ENCODE data around the gene GTF2A1.

Gene GTF2A1

DNA sequence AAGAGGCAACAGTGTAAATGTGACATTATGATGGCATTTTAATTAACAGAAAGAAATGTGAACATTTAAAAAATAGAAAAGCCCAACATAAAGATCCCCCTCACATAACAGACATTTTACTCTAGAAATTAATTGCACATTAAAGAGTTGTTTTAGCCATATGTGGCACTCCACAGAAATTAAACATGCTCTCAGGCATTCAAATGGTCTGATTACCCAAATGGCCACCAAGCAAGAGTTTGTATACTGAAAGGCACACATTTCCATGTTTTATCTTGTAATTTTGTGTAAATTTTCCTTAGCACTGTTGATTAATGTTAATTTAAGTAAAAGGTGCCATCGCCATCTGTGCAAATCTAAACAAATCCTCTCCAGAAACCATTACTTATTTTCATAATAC, 43.5 kb downstream of the GTF2A1 start:
- no peak for DNase-seq (ENCODE audit: low read depth)

DNA sequence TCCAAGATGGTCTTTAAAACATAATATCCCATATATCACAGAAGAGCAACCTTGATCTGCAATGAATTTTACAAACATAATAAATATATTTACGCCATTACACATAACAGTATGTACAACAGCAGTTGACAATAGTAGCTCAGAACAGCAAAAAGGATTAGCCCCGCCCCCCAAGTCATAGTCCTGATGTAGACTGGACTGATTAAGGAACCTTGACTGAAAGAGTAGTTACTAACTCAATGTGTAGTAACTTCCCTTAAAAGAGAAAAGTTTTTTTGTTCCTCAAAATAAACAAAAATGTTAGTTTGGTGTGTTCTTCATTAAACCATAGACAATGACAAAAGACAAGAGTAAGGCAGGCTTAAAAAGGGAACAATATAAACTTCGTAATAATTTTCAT, 44.5 kb downstream of the GTF2A1 start:
- DNase-seq (ENCODE audit: low read depth): no peak

DNA sequence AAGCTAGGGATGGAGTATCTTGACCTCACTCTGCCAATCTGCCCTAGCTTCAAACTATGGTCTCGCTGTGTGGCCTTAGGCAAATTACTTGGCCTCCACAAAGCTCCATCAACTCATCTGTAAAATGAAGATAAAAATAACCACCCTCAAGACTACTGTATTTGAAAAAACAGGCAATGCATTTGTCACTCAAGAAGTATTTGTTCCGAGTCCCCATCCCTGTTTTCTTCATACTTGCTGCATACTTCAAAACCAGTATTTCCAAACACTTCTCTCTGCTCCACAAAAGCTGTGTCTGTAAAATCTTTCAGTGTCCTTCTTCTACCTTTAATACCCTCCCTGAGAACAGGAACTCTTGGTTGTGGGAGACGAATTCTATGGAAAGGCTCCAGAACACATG, 47.9 kb downstream of the GTF2A1 start:
- peak; percentile 32 for DNase-seq (ENCODE audit: low read depth)

DNA sequence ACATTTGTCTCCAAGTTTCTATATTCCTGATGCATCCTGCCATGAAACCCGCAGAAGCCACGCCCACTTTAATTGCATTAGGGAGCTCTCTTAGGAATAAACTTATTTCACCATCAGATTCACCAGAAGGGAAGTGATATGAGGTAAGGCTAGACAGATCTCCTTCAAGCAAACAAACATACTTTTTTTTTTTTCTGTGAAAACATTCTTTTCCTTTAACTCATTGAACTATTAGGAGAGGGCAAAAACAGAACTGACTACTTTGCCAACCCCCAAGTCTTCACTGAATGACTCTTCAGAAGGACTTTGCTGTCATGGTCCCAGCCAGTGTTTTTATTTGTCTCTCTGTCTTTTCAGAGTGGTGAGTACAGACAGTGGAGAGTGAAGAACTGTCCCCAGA, 48.4 kb downstream of the GTF2A1 start:
- peak; percentile 54 for DNase-seq (ENCODE audit: low read depth)

DNA sequence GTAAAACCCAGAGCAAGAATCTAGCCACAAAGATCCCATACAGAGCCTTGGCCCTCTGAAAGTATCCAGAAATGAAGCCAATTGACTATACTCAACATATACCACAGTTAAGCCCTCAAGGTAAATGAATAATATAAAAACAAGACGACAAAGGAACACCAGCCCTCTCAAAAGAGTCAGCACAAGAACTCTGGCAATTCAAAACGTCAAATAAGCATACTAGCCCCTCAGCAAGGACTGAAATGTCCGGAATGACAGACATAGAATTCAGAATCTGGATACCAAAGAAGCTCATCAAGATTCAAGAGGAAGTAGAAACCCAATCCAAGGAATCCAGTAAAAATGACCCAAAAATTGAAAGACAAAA, 49.9 kb downstream of the GTF2A1 start:
- no peak for DNase-seq (ENCODE audit: low read depth)

DNA sequence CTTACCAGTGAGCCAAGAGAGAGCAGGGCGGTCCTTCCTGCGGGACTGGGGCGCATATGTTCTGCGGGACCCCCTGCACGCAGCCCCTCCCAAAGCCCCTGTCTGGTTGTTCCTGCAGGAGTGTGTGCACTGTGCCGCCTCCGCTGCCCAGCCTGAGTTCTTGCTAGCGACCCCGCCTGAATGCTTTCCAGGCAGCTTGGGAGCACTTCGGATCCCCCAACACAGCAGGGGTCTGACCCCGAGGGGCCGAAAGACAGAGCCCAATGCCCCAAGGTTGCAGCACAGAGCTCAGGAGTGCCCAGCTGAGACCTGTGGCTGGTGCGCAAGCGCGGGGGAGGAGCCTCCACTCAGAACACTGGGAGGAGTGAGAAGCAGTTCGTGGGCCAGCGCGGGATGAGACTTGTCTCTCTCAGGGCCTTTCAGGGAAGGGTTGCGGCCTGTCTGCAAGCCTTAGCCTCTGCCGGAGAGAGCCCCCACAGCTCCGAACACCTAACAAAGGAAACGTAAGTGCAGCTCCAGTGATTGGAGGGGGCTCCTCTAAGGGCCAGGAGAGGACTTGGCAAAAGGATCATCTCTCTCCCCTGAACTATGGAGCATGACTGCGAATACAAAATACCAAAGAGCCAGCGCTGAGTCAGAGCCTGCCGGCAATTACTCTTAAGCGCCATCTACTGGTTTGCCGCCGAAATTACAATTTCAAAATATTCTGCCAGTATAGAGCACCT, 50.5 kb downstream of the GTF2A1 start:
- peak; percentile 85 for DNase-seq (ENCODE audit: low read depth)

DNA sequence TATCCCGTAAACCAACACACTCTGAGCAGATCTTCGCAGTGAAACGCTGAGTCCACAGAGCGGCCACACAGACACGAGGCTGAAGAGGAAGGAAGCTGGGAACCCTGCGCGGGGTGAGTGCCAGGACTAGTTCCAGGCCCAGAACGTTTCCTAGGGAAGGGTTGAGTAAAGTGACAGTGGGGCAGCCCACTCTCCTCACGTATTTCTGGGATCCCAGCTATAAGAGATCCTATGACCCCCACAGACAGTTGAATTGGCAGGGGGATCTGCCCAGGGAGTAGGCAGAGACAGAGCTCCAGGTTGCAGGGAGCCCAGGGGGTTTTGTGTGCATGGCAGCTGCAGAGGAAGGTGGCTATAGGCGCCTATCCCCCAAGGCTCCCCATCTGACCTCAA, 51.1 kb downstream of the GTF2A1 start:
- peak; percentile 20 for DNase-seq (ENCODE audit: low read depth)

DNA sequence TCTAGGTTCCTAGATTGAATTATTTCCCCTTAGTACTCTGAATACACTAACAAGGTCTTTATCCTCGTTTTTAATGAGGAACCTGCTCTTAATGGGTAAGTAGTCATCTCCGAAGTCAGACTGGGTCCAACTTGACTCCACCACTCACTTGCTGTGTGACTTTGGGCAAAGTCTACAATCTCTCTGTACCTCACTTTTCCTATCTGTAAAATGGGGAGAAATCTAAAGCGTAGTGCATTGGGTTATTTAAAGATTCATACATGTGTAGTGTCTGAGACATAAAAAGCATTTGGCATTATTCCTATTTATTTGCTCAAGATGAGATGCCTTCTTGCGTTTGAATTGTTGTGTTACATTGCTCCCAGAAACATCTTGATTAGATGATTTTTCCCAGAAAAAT, 51.5 kb downstream of the GTF2A1 start:
- no peak for DNase-seq (ENCODE audit: low read depth)

DNA sequence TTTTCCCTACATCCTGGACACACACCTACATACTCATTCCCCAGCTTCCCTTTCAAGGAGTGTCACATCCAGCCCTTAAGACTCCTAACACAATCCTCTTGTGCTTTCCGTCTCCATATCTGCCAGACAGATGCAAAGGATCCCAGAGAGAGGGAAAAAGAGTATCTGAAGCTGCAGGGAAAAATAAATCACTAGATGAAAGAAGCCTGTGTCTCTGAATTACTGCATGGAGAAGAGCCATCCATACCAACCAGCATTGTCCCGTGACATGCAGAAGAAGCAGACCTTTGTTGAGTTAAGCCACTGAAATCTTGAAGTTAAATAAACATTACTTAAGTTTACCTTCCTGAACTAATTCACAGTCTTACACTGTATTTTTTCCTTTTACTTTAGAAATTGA, 54.6 kb downstream of the GTF2A1 start:
- DNase-seq (ENCODE audit: low read depth): no peak

DNA sequence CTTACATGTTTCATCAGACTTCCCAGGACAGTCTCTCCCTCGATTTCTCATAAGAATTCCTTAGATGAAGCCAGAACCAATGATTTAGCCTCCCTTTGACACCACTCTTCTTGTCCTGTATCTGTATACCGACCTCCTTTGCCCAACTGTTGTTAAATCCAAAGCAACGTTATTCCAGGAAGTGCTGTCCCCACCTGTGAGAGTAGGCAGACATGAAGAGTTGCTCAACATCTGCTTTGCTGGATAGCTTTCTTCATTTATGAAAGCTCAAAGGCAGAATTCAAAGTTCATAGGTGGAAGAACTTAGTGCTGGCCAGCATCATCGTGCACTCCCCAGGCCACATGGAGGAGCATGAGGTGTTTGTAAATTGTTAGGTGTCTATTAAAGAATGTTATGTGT, 55.6 kb downstream of the GTF2A1 start:
- no peak for DNase-seq (ENCODE audit: low read depth)

DNA sequence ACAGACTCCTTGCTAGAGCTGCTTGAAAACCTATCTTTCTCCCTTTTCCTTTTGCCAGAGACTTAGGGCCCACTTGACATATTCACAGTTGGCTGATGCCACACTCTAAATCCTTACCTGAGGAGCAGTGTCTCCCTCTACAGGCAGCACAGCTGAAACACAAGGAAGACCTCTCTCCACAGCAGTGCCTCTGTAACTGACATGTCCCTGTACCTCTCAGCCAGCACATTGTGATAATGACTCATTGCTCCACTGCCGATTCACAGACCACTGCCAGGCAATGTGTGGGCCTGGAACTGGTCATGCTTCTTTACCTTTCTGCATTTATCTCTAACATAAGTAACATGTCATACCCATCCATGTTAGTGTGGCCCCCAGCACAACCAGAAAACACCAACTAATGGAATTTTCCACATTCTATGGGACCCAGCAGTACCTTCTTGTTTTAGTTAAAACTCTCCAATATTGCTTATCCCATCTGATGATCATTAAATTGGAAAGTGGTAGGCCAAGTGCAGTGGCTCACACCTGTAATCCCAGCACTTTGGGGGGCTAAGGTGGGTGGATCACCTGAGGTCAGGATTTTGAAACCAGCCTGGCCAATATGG, 56.5 kb downstream of the GTF2A1 start:
- peak; percentile 52 for DNase-seq (ENCODE audit: low read depth)

DNA sequence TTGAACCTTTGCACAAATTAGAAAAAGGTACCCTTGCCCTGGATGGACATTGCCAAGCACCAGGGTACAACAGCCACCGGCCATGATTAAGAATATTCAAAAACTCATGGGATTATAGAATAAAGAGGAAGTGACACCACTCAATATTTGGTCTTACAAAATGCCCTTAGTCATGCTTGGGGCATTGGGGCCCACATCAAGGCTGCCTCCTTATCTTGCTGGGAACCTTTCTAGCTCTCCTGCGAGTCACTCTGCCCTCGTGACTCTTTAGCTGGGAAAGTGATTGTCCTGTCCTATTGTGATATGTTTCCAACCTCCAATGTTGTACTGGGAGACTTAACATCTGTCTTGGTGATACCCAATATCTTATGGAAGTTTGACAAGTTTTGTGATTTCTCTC, 57.8 kb downstream of the GTF2A1 start:
- DNase-seq (ENCODE audit: low read depth): no peak

DNA sequence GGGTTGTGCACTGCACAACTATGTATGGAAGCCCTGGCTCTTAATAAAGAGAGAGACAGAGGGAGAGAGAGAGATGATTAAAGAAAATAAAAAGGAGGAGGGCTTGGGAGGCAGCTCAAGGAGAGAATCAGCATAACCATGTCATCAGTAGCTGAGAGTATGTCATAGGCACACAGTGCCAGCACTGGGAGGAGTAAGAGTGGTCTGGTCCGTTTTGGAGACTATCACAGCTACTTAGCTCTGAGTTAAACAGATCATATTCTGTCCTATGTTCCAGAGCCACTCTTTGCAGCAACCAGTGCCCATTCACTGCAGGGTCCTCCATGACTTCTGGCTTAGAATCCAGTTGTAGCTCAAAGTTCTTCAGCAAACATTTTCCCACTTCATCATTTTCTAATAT, 59.0 kb downstream of the GTF2A1 start:
- no peak for DNase-seq (ENCODE audit: low read depth)

DNA sequence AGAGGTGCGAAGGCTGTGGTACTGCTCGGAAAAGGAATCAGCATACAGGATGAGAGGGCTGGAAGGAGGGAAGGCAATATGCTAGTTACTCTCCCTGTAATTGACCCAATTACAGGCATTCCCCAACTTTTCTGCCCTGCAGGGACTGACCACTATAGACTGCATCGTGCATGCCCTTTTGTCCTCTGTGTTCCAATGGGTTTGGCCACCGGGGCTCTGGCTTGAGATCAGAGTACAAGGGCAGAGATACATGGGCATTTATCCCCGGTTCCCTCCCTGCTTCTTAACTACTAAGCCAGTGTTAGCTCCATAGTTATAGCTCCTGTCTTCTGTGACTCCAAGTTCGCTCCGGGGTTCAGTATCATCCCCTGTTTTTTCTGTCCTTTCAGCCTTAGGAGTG, 59.7 kb downstream of the GTF2A1 start:
- DNase-seq (ENCODE audit: low read depth): no peak

DNA sequence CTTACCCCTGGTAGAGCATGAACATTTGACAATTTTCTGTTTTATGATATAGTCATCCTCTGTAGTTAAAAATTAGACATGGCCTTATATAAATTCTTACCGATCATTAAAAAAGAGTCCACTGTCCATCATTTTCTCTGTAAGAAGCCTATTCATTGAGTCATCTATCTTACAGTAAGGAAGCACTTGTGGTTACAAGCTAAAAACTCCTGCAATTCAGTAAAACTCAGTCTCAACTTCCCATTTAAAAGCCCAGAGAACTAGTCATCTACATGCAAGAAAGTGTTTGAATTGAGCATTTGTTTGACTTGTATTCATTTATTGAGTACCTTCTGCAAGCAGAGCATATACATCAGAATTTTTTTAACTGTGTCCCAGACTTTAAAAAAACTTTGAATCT, 63.3 kb downstream of the GTF2A1 start:
- DNase-seq (ENCODE audit: low read depth): no peak

DNA sequence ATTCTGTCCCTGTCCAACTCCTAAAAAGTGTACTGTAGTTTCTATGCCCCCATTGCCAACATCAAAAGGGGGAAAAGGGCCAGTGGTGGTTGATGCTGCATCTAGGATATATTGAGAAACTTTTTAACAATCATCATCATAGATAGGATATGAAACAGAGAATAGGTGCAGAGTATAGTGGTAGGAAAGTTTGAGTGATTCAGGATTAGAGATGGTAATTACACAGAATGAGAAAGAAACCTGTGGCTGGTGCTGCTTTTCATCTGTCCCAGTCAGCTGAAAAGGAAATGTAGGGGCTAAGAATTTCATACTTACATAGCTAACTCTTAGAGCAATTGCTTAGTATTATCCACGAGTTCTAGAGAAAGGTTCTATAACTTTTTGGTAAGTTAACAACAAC, 67.6 kb downstream of the GTF2A1 start:
- DNase-seq (ENCODE audit: low read depth): no peak

DNA sequence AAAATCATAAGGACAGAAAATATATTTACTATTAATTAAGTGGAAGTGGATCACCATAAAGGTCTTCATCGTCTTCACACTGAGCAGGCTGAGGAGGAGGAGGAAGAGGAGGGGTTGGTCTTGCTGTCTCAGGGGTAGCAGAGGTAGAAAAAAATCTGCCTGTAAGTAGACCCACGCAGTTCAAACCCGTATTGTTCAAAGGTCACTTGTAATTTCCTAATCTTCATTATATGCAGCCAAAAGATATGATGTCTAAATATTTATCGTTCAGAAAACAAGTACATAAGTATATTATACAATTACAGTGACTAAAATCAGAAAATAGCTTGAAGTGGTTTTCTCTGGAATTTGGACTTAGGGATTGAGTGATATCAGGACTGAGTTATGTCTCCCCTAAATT, 72.1 kb downstream of the GTF2A1 start:
- no peak for DNase-seq (ENCODE audit: low read depth)

DNA sequence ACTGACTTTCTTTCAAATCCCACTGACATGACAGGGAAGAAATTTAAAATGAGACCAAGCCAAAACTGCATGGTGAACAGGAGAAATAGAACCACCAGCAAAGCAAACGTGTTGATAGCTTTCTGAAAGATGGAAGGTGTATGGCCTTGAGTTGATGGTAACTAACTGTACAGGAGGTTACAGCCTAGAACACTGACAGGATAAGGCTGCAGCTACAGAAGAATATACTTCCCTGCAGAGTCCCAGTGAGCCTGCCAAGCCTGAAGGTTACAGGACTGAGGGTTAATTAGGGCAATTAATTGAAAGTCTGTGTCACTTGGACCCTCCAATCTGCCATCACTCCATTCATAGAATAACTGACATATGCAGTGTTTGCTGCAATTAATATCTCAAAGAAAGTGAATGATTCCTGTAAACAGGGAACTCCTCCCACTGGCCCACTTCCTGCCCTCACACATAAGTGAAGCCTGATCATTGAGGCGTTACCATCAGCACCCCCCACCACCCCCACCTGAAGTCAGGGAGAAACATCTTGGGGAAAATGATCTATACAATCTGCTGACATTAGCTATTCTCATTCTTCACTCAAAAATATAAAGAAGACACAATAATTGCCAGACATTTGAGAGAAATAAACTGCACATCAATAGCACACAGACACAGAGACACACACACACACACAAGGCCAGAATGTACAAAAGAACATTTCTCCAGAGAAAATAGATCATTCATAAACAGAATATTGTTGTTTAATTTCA, 73.4 kb downstream of the GTF2A1 start:
- no peak for DNase-seq (ENCODE audit: low read depth)

DNA sequence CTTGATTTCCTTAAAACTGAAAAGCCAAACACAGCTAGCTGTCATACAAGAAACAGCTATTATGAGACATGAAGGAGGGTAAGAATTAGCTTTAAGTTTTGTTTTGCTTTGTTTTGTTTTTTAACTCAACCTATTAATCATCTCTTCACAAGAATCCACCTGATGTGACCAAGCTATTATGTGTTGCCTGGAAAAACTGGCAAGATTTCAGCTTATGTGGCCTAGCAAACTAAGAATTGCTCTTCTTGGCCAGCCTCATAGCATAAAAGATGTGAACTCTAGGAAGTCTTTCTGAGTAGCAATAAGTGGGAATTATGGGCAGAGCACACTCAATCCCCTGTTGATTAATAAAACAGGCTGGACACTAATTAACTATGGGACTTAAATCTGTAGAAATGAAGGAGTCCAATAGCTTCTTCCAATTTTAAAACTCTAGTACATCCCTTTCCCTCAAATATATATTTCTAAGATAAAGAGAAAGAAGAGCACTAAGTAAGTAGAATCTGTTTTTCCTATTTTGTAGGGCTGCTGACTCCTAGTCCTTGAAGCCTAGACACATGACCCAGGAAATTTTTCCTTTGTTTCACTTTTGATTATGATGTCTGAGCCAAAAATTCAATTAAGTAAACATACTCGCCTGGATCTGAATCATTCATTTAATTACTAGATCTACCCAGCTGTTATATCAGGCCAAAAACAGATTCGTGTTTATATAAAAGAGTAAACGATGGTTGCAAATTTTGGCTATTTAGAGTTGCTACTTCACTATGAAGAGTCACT, 75.7 kb downstream of the GTF2A1 start:
- DNase-seq (ENCODE audit: low read depth): peak; percentile 14

DNA sequence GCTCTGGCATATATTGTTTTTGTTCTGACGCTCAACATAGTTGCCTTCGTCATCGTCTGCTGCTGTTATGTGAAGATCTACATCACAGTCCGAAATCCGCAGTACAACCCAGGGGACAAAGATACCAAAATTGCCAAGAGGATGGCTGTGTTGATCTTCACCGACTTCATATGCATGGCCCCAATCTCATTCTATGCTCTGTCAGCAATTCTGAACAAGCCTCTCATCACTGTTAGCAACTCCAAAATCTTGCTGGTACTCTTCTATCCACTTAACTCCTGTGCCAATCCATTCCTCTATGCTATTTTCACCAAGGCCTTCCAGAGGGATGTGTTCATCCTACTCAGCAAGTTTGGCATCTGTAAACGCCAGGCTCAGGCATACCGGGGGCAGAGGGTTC, 77.0 kb downstream of the GTF2A1 start:
- DNase-seq (ENCODE audit: low read depth): no peak

DNA sequence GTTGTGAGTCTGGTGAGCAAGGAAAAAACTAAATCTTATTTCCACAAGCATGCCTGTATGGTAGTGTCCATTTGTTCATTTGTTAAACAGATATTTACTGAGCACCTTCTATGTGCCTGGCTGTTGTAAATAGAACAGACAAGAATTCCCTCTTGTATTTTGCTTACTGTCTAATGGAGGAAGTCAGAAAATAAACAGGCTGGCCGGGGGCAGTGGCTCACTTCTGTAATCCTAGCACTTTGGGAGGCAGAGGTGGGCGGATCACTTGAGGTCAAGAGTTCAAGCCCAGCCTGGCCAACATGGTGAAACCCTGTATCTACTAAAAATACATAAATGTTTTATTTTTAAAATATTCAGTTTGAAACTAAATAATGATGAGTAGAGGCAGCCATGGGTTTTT, 79.3 kb downstream of the GTF2A1 start:
- DNase-seq (ENCODE audit: low read depth): no peak

DNA sequence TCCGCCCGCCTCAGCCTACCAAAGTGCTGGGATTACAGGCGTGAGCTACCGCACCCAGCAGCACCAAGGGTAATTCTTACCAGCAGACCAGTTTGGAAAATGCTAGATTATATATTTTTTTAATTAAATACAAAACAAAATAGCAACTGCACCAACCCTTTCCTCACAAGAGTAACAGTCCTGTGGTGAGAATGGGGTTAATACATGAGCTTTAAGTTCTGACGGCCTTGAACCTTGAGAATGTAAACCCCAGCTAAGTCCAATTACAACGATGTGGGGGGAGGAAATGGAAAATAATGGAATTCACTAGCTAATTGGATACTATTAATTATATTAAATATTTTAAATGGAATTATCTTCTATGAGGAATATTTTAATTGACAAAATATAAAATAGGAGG, 82.3 kb downstream of the GTF2A1 start:
- DNase-seq (ENCODE audit: low read depth): no peak

DNA sequence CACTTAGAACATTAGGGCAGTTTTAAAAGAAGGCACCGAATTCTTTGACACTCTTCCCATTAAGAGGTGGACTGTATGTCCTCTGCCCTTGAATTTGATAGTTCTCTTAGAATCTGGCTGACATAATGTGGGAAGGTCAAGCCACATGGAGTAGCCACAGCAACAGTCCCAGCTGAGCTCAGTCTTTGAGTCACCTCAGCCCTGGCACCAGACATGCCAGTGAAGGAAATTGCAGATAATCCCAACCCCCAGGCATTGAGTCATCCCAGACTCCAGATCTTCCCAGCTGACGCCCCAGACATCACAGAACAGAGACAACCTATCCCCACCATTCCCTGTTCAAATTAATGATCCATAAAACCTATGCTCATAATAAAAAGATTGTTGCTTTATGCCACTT, 83.4 kb downstream of the GTF2A1 start:
- peak; percentile 48 for DNase-seq (ENCODE audit: low read depth)
